ENCODE results near the gene GALNT16. TPM values are rescaled to one million over a fixed set of nuclear protein-coding genes. Genes with fewer than 3 reads are reported as not detected.

GALNT16 gene
- polyA plus RNA-seq, 2 donors: 0.36 to 0.39 TPM

DNA sequence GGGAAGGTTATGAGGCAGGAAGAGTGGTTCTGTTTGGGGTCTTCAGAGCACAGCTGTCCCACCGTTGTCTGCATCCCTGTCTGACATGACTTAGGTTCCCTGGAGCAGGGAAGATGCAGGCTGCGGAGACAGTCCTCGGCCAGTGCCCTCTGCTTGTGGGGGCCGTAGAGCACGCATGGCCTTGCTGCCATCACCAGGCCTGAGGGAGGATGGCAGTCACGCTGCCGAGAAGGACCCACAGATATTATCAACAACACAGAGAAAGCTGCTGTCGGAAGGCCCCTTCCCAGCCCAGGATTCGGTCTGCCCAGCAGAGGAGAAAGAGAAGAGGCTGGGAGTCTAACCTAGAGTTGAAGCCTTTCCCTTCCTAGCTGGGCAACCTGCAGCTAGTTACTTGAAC lies 103.1 kb downstream of the GALNT16 start:
- no peak overlapping the region for H3K4me3 ChIP-seq (ENCODE audit: low read depth in 1 of 2, low read length in 2 of 2)
- H3K27me3 ChIP-seq (ENCODE audit: control insufficient read depth in 1 of 2, insufficient read depth in 2 of 2, low read length in 2 of 2): no peaks in the 10 kb centered on the region
- WGBS, 2 donors: 57 to 58% methylated on average over 9 of the region's 9 CpGs
- H3K27ac ChIP-seq (ENCODE audit: low read depth in 2 of 2, low read length in 1 of 2): no peak overlapping the region
- no peaks in the 10 kb centered on the region for H3K4me1 ChIP-seq (ENCODE audit: control insufficient read depth in 2 of 2, insufficient read depth in 2 of 2, low read length in 1 of 2)
- H3K36me3 ChIP-seq (ENCODE audit: control insufficient read depth in 2 of 2, insufficient read depth in 2 of 2, low read length in 1 of 2): no peaks in the 10 kb centered on the region
- no peaks in the 10 kb centered on the region for H3K9me3 ChIP-seq (ENCODE audit: control insufficient read depth in 2 of 2, insufficient read depth in 1 of 2, low read depth in 1 of 2, low read length in 1 of 2)

DNA sequence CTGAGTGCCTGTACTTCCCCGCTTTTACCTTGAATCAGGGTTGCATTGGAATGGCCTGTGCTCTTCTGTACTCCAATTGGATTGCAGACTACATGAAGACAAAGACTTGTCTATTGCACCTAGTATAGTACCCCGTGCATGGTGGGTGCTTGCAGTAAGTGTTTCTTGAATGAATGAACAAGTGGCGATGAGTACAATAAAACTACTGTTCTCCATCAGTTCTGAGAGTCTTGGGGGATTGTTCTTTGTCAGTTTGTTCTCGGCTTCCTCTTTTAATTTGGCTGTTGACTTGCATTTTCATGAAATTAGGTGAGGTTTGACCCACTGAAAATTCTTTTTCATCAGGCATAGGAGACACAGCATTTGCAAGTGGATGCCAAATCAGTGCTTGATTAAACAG lies 104.0 kb downstream of the GALNT16 start:
- Histone ChIP-seq H3K9me3 (ENCODE audit: control insufficient read depth in 2 of 2, insufficient read depth in 1 of 2, low read depth in 1 of 2, low read length in 1 of 2) (no peaks in the 10 kb centered on the region), H3K4me1 (ENCODE audit: control insufficient read depth in 2 of 2, insufficient read depth in 2 of 2, low read length in 1 of 2) (no peaks in the 10 kb centered on the region), H3K4me3 (ENCODE audit: low read depth in 1 of 2, low read length in 2 of 2) (no peak overlapping the region), H3K36me3 (ENCODE audit: control insufficient read depth in 2 of 2, insufficient read depth in 2 of 2, low read length in 1 of 2) (no peaks in the 10 kb centered on the region), H3K27ac (ENCODE audit: low read depth in 2 of 2, low read length in 1 of 2) (no peak overlapping the region), H3K27me3 (ENCODE audit: control insufficient read depth in 1 of 2, insufficient read depth in 2 of 2, low read length in 2 of 2) (no peaks in the 10 kb centered on the region)
- 84 to 90% methylated on average over 4 of the region's 4 CpGs for WGBS, 2 donors

DNA sequence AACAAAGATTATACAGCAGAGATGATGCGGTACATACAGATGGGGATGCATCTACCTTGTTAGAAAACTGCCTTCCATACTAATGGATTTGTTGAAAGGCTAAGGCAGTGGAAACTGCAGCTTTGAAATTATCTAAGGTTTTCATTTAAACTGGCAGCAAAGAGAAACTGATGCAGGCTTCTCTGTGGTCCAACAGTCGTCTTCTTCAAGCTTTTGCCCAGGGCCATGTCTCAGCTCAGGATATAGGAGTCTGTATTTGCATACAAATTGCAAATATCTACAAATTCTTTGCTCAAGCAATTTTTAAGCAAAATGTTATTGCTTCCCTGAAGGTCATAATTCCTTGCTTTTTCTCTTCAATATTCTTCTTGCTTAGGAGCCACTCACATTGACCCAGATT lies 104.4 kb downstream of the GALNT16 start:
- H3K27ac ChIP-seq (ENCODE audit: low read depth in 2 of 2, low read length in 1 of 2): no peak overlapping the region
- H3K9me3 ChIP-seq (ENCODE audit: control insufficient read depth in 2 of 2, insufficient read depth in 1 of 2, low read depth in 1 of 2, low read length in 1 of 2): no peaks in the 10 kb centered on the region
- no peaks in the 10 kb centered on the region for H3K4me1 ChIP-seq (ENCODE audit: control insufficient read depth in 2 of 2, insufficient read depth in 2 of 2, low read length in 1 of 2)
- H3K27me3 ChIP-seq (ENCODE audit: control insufficient read depth in 1 of 2, insufficient read depth in 2 of 2, low read length in 2 of 2): no peaks in the 10 kb centered on the region
- H3K4me3 ChIP-seq (ENCODE audit: low read depth in 1 of 2, low read length in 2 of 2): no peak overlapping the region
- WGBS, 2 donors: 82 to 88% methylated on average over 2 of the region's 2 CpGs
- H3K36me3 ChIP-seq (ENCODE audit: control insufficient read depth in 2 of 2, insufficient read depth in 2 of 2, low read length in 1 of 2): no peaks in the 10 kb centered on the region

DNA sequence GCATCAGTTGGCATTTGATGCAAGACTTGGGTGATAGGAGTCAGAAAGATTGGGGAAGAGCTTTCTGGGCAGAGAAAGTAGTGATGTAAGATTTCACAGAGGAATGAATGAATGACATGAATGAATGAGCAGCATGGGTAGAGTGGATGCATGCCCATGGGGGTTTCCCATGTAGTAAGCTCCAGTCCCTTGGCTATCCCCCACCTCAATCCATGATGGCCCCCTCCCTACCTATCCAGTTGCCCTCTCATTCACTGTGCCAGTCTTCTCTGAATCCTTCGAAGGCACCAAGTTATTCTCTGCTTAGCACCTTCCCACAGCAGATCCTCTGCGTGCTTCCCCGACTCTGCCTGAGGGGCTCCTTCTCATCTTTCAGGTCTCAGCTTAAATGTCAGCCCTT lies 106.1 kb downstream of the GALNT16 start:
- no peak overlapping the region for H3K4me3 ChIP-seq (ENCODE audit: low read depth in 1 of 2, low read length in 2 of 2)
- no peaks in the 10 kb centered on the region for H3K36me3 ChIP-seq (ENCODE audit: control insufficient read depth in 2 of 2, insufficient read depth in 2 of 2, low read length in 1 of 2)
- no peak overlapping the region for H3K27ac ChIP-seq (ENCODE audit: low read depth in 2 of 2, low read length in 1 of 2)
- H3K9me3 ChIP-seq (ENCODE audit: control insufficient read depth in 2 of 2, insufficient read depth in 1 of 2, low read depth in 1 of 2, low read length in 1 of 2): no peaks in the 10 kb centered on the region
- no peaks in the 10 kb centered on the region for H3K4me1 ChIP-seq (ENCODE audit: control insufficient read depth in 2 of 2, insufficient read depth in 2 of 2, low read length in 1 of 2)
- 51 to 58% methylated on average over 3 of the region's 3 CpGs for WGBS, 2 donors
- H3K27me3 ChIP-seq (ENCODE audit: control insufficient read depth in 1 of 2, insufficient read depth in 2 of 2, low read length in 2 of 2): no peaks in the 10 kb centered on the region

DNA sequence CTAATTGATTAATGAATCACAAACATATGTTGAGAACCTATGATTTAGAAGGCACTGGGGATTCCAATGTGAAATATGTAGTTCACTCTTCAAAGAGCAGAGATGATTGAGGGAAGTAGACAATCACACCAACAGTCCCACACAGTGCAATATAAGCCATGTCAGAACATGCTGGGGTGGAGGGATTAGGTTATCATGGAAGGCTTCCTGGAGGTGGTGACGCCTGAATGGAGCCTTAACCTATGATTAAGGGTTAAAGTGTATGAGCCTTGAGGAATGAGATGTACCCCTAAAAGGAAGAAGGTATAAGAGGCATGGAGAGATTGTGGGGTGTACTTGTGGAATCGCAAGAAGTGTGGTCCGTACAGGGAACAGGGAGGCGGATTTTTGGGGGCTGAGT lies 106.8 kb downstream of the GALNT16 start:
- Histone ChIP-seq H3K27me3 (ENCODE audit: control insufficient read depth in 1 of 2, insufficient read depth in 2 of 2, low read length in 2 of 2) (no peaks in the 10 kb centered on the region), H3K4me3 (ENCODE audit: low read depth in 1 of 2, low read length in 2 of 2) (no peak overlapping the region), H3K9me3 (ENCODE audit: control insufficient read depth in 2 of 2, insufficient read depth in 1 of 2, low read depth in 1 of 2, low read length in 1 of 2) (no peaks in the 10 kb centered on the region), H3K36me3 (ENCODE audit: control insufficient read depth in 2 of 2, insufficient read depth in 2 of 2, low read length in 1 of 2) (no peaks in the 10 kb centered on the region), H3K27ac (ENCODE audit: low read depth in 2 of 2, low read length in 1 of 2) (no peak overlapping the region), H3K4me1 (ENCODE audit: control insufficient read depth in 2 of 2, insufficient read depth in 2 of 2, low read length in 1 of 2) (no peaks in the 10 kb centered on the region)
- 97 to 98% methylated on average over 4 of the region's 4 CpGs for WGBS, 2 donors

DNA sequence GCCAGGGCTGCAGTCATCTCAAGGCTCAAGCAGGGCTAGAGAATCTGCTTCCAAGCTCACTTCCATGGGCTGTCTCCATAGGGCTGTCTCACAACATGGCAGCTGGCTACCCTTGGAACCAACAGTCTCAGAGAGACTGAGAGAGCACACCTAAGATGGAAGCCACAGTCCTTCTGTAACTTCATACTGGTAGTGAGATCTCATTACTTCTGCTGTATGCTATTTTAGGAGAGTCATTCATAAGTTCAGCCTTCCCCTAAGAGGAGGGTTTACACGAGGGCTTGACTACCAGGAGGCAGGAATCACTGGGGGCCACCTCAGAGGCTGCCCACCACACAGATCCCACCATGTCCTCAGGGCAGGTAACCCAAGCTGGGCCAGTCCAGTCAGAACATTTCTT lies 108.4 kb downstream of the GALNT16 start:
- Histone ChIP-seq H3K27me3 (ENCODE audit: control insufficient read depth in 1 of 2, insufficient read depth in 2 of 2, low read length in 2 of 2) (no peaks in the 10 kb centered on the region), H3K9me3 (ENCODE audit: control insufficient read depth in 2 of 2, insufficient read depth in 1 of 2, low read depth in 1 of 2, low read length in 1 of 2) (no peaks in the 10 kb centered on the region), H3K27ac (ENCODE audit: low read depth in 2 of 2, low read length in 1 of 2) (no peak overlapping the region), H3K4me3 (ENCODE audit: low read depth in 1 of 2, low read length in 2 of 2) (no peak overlapping the region), H3K36me3 (ENCODE audit: control insufficient read depth in 2 of 2, insufficient read depth in 2 of 2, low read length in 1 of 2) (no peaks in the 10 kb centered on the region), H3K4me1 (ENCODE audit: control insufficient read depth in 2 of 2, insufficient read depth in 2 of 2, low read length in 1 of 2) (no peaks in the 10 kb centered on the region)
- 79 to 81% methylated on average over 1 of the region's 1 CpG for WGBS, 2 donors

DNA sequence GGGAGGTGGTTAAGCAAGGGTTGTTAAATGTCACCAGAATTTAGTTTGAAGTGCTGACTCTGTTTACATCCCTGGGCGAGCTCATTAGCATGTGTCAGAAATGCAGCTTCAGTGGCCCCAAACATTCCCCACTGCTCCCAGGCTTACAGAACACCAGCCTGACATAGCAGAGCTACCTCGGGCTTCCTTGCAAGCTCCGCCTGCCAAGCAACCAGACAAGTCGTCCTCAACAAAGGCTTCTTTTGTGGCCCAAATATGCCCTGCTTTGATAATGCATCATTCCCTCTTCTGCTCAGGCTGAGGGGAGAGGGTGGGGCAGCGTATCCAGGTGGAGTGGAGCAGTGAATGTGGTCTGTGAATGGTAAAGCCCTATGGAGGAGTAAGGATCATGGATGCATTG lies 110.1 kb downstream of the GALNT16 start:
- Histone ChIP-seq H3K27ac (ENCODE audit: low read depth in 2 of 2, low read length in 1 of 2) (no peak overlapping the region), H3K4me1 (ENCODE audit: control insufficient read depth in 2 of 2, insufficient read depth in 2 of 2, low read length in 1 of 2) (no peaks in the 10 kb centered on the region), H3K4me3 (ENCODE audit: low read depth in 1 of 2, low read length in 2 of 2) (no peak overlapping the region), H3K36me3 (ENCODE audit: control insufficient read depth in 2 of 2, insufficient read depth in 2 of 2, low read length in 1 of 2) (no peaks in the 10 kb centered on the region), H3K27me3 (ENCODE audit: control insufficient read depth in 1 of 2, insufficient read depth in 2 of 2, low read length in 2 of 2) (no peaks in the 10 kb centered on the region), H3K9me3 (ENCODE audit: control insufficient read depth in 2 of 2, insufficient read depth in 1 of 2, low read depth in 1 of 2, low read length in 1 of 2) (no peaks in the 10 kb centered on the region)
- WGBS, 2 donors: 61 to 70% methylated on average over 5 of the region's 5 CpGs

DNA sequence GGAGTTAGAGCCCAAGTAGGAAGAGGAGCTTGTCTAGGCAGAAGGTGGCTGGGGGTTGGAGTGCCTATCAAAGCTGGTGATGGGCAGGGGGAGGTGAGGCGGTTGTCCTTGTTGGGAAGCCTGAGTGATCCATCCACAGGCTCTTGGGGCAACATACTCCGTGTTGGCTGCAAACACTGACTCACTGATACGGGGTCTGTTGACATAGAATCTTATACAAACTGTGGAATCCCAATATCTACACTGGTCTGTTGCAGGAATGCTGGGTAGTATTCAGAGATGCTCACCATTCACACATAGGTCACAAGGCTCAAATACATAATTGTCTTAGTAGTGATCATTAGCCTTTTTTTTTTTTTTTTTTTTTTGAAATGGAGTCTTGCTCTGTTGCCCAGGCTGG lies 112.2 kb downstream of the GALNT16 start:
- no peaks in the 10 kb centered on the region for H3K27me3 ChIP-seq (ENCODE audit: control insufficient read depth in 1 of 2, insufficient read depth in 2 of 2, low read length in 2 of 2)
- H3K36me3 ChIP-seq (ENCODE audit: control insufficient read depth in 2 of 2, insufficient read depth in 2 of 2, low read length in 1 of 2): no peaks in the 10 kb centered on the region
- no peaks in the 10 kb centered on the region for H3K9me3 ChIP-seq (ENCODE audit: control insufficient read depth in 2 of 2, insufficient read depth in 1 of 2, low read depth in 1 of 2, low read length in 1 of 2)
- 85 to 94% methylated on average over 3 of the region's 3 CpGs for WGBS, 2 donors
- no peaks in the 10 kb centered on the region for H3K4me1 ChIP-seq (ENCODE audit: control insufficient read depth in 2 of 2, insufficient read depth in 2 of 2, low read length in 1 of 2)
- H3K4me3 ChIP-seq (ENCODE audit: low read depth in 1 of 2, low read length in 2 of 2): no peak overlapping the region
- H3K27ac ChIP-seq (ENCODE audit: low read depth in 2 of 2, low read length in 1 of 2): no peak overlapping the region

DNA sequence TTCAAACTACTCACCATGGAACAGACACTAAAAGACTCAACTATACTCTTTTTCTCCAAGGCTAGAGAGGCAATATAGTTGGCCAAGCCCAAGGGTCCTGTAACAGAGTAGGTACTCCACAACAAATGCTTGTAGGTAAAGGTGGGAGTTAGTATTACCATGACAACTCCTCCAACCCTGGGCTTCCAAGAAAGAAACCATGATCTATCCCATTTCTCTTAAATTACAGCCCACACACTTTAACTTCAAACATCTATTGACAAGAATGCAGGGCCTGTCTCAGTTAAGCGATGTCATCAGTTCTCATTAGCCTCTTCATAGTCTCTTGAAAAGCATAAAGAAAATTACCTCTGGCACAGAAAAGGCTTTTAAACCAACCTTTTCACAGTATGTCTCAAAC lies 113.1 kb downstream of the GALNT16 start:
- WGBS, 2 donors: 44 to 79% methylated on average over 1 of the region's 1 CpG
- Histone ChIP-seq H3K4me1 (ENCODE audit: control insufficient read depth in 2 of 2, insufficient read depth in 2 of 2, low read length in 1 of 2) (no peaks in the 10 kb centered on the region), H3K27me3 (ENCODE audit: control insufficient read depth in 1 of 2, insufficient read depth in 2 of 2, low read length in 2 of 2) (no peaks in the 10 kb centered on the region), H3K4me3 (ENCODE audit: low read depth in 1 of 2, low read length in 2 of 2) (no peak overlapping the region), H3K36me3 (ENCODE audit: control insufficient read depth in 2 of 2, insufficient read depth in 2 of 2, low read length in 1 of 2) (no peaks in the 10 kb centered on the region), H3K27ac (ENCODE audit: low read depth in 2 of 2, low read length in 1 of 2) (no peak overlapping the region), H3K9me3 (ENCODE audit: control insufficient read depth in 2 of 2, insufficient read depth in 1 of 2, low read depth in 1 of 2, low read length in 1 of 2) (no peaks in the 10 kb centered on the region)

DNA sequence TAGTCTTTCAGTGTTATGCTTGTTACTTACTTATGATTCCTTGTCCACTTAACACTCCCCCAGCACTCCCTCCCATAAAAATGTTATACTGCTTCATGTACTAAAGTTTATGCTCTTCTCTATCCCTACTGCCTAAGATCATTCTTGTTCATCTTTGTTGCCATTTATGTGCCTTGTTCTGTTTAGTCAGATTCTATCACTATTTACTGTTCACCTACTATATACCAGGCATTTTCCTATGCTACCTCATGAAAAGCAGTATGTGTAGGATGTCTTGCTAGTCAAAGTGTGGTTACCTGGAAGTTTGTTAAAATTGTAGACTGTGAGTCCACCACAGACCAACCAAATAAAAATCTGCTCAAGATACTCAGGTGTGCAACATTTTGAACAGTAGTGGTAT lies 114.3 kb downstream of the GALNT16 start:
- no peaks in the 10 kb centered on the region for H3K36me3 ChIP-seq (ENCODE audit: control insufficient read depth in 2 of 2, insufficient read depth in 2 of 2, low read length in 1 of 2)
- no peaks in the 10 kb centered on the region for H3K9me3 ChIP-seq (ENCODE audit: control insufficient read depth in 2 of 2, insufficient read depth in 1 of 2, low read depth in 1 of 2, low read length in 1 of 2)
- no peaks in the 10 kb centered on the region for H3K27me3 ChIP-seq (ENCODE audit: control insufficient read depth in 1 of 2, insufficient read depth in 2 of 2, low read length in 2 of 2)
- no peaks in the 10 kb centered on the region for H3K4me1 ChIP-seq (ENCODE audit: control insufficient read depth in 2 of 2, insufficient read depth in 2 of 2, low read length in 1 of 2)
- no peak overlapping the region for H3K4me3 ChIP-seq (ENCODE audit: low read depth in 1 of 2, low read length in 2 of 2)
- no peak overlapping the region for H3K27ac ChIP-seq (ENCODE audit: low read depth in 2 of 2, low read length in 1 of 2)

All from esophagus (tissue), 2 donors.